UCSD-AML1 (cell line): ENCODE results near the gene TEPSIN.
A peak's percentile ranks its signal among the peaks of the same experiment; 100 is the strongest.
"Not testable (repeated sequence)": the region's sequence is repeated elsewhere in the genome, so short reads cannot be mapped to it uniquely, and the experiment has no call there.

Source experiments
- DNase-seq: peaks from one replicate; lab custom pipeline; 2025; ENCODE audit not compliant: unreplicated experiment; lab: John Stamatoyannopoulos, UW

Gene TEPSIN

GRCh38 chr17:81237591-81238489 lies 1.0 kb downstream of the TEPSIN start:
- DNase-seq, result no peak

- no peak for DNase-seq
These were observed 2.1 kb downstream of the TEPSIN start for GRCh38 chr17:81236784-81237183.

- no peak for DNase-seq
These were observed 2.8 kb downstream of the TEPSIN start for GRCh38 chr17:81235822-81236740.

- DNase-seq, result no peak
These were observed 3.7 kb downstream of the TEPSIN start for GRCh38 chr17:81234940-81235821.

- no peak for DNase-seq
These were observed 4.4 kb downstream of the TEPSIN start for GRCh38 chr17:81234506-81234855.

- DNase-seq, result no peak
These were observed 4.9 kb downstream of the TEPSIN start for GRCh38 chr17:81233811-81234505.

GRCh38 chr17:81233316-81233715 lies 5.5 kb downstream of the TEPSIN start:
- no peak for DNase-seq

GRCh38 chr17:81232616-81233241 lies 6.1 kb downstream of the TEPSIN start:
- DNase-seq, result no peak

GRCh38 chr17:81231766-81232581 lies 6.9 kb downstream of the TEPSIN start:
- no peak for DNase-seq

- DNase-seq, result no peak
These were observed 7.7 kb downstream of the TEPSIN start for GRCh38 chr17:81231121-81231645.

GRCh38 chr17:81230043-81230820 lies 8.6 kb downstream of the TEPSIN start:
- peak; percentile 34 for DNase-seq

- no peak for DNase-seq
These were observed 9.3 kb downstream of the TEPSIN start for GRCh38 chr17:81229666-81229920.

- DNase-seq, result no peak
These were observed 9.8 kb downstream of the TEPSIN start for GRCh38 chr17:81228834-81229665.

- DNase-seq, result peak; percentile 45
These were observed 10.4 kb downstream of the TEPSIN start for GRCh38 chr17:81228420-81228819.

GRCh38 chr17:81227630-81228029 lies 11.2 kb downstream of the TEPSIN start:
- not testable (repeated sequence) for DNase-seq

GRCh38 chr17:81223762-81224130 lies 15.1 kb downstream of the TEPSIN start:
- DNase-seq, result peak; percentile 54
